ENCODE measurements around the gene DNASE1L3. TPM values are rescaled to one million over a fixed set of nuclear protein-coding genes. Genes with fewer than 3 reads are reported as not detected.

Gene DNASE1L3
- total and polyA plus RNA-seq, 2 of the 4 experiments (the other 2 are of a cell fraction): not detected

DNA sequence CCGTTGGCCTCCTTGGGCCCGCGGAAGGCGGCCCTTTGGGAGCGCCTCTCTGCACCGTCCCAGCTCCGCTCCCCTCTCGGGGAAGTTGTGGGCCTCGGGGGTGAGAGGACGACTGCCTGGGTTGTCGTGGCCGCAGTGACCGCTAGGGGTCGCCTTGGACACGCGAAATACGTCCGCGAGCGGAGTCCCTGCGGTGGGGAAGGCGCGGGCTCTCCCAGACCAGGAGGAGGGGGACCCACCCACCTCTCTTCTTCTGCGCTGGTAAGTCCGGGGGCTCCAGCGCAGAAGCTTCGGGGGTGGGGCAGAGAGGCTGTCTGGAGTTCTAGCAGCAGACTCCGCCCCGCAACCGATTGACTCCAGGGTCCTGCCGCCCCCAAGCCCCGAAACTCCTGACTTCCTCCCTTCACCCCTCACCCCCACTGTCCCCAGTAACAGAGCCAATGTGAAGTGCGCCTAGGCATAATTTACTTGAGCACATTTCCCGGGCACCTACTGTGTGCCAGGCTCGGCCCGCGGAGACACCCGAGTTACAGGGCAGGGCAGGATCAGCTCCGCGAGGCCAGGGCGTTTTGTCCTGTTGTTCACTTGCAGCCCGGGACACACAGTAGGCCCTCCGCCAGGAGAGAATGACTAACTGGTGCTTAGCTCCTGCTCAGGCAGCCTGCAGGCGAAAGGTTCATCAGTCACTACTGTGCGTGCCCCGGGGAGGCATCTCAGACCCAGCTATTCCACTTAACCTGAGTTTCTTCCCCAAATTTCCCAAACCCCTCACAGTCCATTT is 32.8 kb downstream of the DNASE1L3 start:
- DNase-seq (peak; percentile 69), ATAC-seq (ENCODE audit: low read depth) (peak; percentile 92)
- H4K20me1 ChIP-seq (ENCODE audit: insufficient read depth, low read length): peaks cover 4% of the 10 kb centered on the region
- POLR2A ChIA-PET (ENCODE audit: unreplicated experiment): no interaction called here
- peak overlapping the region; percentile 88 for H2AK9ac ChIP-seq (replicated peaks; ENCODE audit: low read depth, low read length, poor library complexity)
- H3K14ac ChIP-seq (replicated peaks; ENCODE audit: low read depth, low read length): no peak overlapping the region
- H3K23ac ChIP-seq (ENCODE audit: low read depth, low read length): no peak overlapping the region
- no TSS peak for BruUV-seq (replicated peaks)
- peak overlapping the region; percentile 63 for H3K4me2 ChIP-seq (ENCODE audit: low read depth, low read length)
- peak overlapping the region in 1 of 2 experiments; percentile 46; a peak in 1 of 4 replicates for H4K8ac ChIP-seq (ENCODE audit: low read depth in 2 of 2, low read length in 2 of 2)
- no peak overlapping the region for H2BK5ac ChIP-seq (ENCODE audit: low read depth, low read length, poor library complexity, severe bottlenecking)
- CTCF ChIA-PET: interaction anchor here (0.6 to 2.3 kb wide), 19 partner anchors 8 to 1472 kb away, joined by 3 to 19 read pairs (median 4); partner anchors contain the start of genes DNASE1L3, HTD2 and RPP14
- TF ChIP-seq, protein P1, sequence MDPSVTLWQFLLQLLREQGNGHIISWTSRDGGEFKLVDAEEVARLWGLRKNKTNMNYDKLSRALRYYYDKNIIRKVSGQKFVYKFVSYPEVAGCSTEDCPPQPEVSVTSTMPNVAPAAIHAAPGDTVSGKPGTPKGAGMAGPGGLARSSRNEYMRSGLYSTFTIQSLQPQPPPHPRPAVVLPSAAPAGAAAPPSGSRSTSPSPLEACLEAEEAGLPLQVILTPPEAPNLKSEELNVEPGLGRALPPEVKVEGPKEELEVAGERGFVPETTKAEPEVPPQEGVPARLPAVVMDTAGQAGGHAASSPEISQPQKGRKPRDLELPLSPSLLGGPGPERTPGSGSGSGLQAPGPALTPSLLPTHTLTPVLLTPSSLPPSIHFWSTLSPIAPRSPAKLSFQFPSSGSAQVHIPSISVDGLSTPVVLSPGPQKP (IDR thresholded peaks at IDR 0.05; ENCODE audit: borderline replicate concordance, low read depth, low read length): no peak
- TF ChIP-seq POLR2A (IDR thresholded peaks at IDR 0.05; ENCODE audit: low read depth, low read length) (no peak), MXI1 (IDR thresholded peaks at IDR 0.05; ENCODE audit: borderline replicate concordance, low read depth, low read length) (no peak), BHLHE40 (IDR thresholded peaks at IDR 0.05; ENCODE audit: low read depth, low read length) (no peak), RCOR1 (IDR thresholded peaks at IDR 0.05; ENCODE audit: insufficient replicate concordance, low read length) (no peak), RAD21 (IDR thresholded peaks at IDR 0.05; ENCODE audit: low read length) (peak; percentile 71), MAFK (IDR thresholded peaks at IDR 0.05; ENCODE audit: low read depth, low read length) (no peak), CHD1 (IDR thresholded peaks at IDR 0.05; ENCODE audit: low read depth, low read length) (no peak), MAZ (IDR thresholded peaks at IDR 0.05; ENCODE audit: borderline replicate concordance, low read depth, low read length) (peak; percentile 57; the same call in 1 of the 2 replicates), SMC3 (IDR thresholded peaks at IDR 0.05; ENCODE audit: low read depth, low read length) (peak; percentile 41; the same call in 1 of the 2 replicates)
- TF ChIP-seq, protein P2, sequence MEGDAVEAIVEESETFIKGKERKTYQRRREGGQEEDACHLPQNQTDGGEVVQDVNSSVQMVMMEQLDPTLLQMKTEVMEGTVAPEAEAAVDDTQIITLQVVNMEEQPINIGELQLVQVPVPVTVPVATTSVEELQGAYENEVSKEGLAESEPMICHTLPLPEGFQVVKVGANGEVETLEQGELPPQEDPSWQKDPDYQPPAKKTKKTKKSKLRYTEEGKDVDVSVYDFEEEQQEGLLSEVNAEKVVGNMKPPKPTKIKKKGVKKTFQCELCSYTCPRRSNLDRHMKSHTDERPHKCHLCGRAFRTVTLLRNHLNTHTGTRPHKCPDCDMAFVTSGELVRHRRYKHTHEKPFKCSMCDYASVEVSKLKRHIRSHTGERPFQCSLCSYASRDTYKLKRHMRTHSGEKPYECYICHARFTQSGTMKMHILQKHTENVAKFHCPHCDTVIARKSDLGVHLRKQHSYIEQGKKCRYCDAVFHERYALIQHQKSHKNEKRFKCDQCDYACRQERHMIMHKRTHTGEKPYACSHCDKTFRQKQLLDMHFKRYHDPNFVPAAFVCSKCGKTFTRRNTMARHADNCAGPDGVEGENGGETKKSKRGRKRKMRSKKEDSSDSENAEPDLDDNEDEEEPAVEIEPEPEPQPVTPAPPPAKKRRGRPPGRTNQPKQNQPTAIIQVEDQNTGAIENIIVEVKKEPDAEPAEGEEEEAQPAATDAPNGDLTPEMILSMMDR (conservative IDR thresholded peaks at IDR 0.05; ENCODE audit: low read depth, low read length): peak; percentile 87
- intact Hi-C loops (cut with micrococcal nuclease): loop anchor here (5.0 kb wide), 1 partner anchor 39 kb away; no protein-coding TSS in a partner anchor
- 36% methylated on average over 15 of the region's 46 CpGs; no CpG with 5 or more reads in 1 of the 2 experiments for WGBS, 2 experiments (ENCODE audit: extremely low coverage in 2 of 2, insufficient read length in 1 of 2)
- H3K9ac ChIP-seq (ENCODE audit: low read depth, low read length): no peak overlapping the region
- dilution Hi-C loops (cut with HindIII; ENCODE audit: low sequenced_read_pairs, unreplicated experiment): no loop called here
- H3K27me3 ChIP-seq (ENCODE audit: control insufficient read depth, insufficient read depth, low read length): peaks cover 8% of the 10 kb centered on the region; the same call in 1 of the 2 replicates
- peaks cover 7% of the 10 kb centered on the region for H3K4me1 ChIP-seq (ENCODE audit: control insufficient read depth, insufficient read depth, low read length)
- H2AFZ ChIP-seq (replicated peaks; ENCODE audit: low read length, poor library complexity): peak overlapping the region; percentile 88
- H2AK5ac ChIP-seq (ENCODE audit: low read depth, low read length): no peak overlapping the region
- H3K9me1 ChIP-seq (ENCODE audit: insufficient read depth, low read length): no peaks in the 10 kb centered on the region
- no peak overlapping the region for H3K27ac ChIP-seq (ENCODE audit: insufficient read depth, low read length)
- no peaks in the 10 kb centered on the region for H3K9me3 ChIP-seq (ENCODE audit: control insufficient read depth, insufficient read depth, low read length)
- H4K91ac ChIP-seq (ENCODE audit: insufficient read depth, low read depth, low read length): peak overlapping the region; percentile 25; the same call in 1 of the 2 replicates
- peak overlapping the region; percentile 56; the same call in 1 of the 2 replicates for H3K4ac ChIP-seq (ENCODE audit: low read depth, low read length)
- no peak overlapping the region for H3K56ac ChIP-seq (ENCODE audit: extremely low read depth, insufficient read depth, low read length)
- H3K36me3 ChIP-seq (ENCODE audit: control insufficient read depth, insufficient read depth, low read length): peaks cover 1% of the 10 kb centered on the region; the same call in 1 of the 2 replicates
- no peak overlapping the region for H3K18ac ChIP-seq (ENCODE audit: low read depth, low read length)
- H2BK120ac ChIP-seq (ENCODE audit: low read depth, low read length): no peak overlapping the region
- H2BK20ac ChIP-seq (ENCODE audit: low read depth, low read length): no peak overlapping the region
- H2BK15ac ChIP-seq (ENCODE audit: low read depth, low read length): no peak overlapping the region
- peak overlapping the region; percentile 24 for H3K4me3 ChIP-seq (ENCODE audit: insufficient read depth, low read depth, low read length)
- H3K79me1 ChIP-seq (ENCODE audit: low read depth in 1 of 2, low read length in 2 of 2): no peaks in the 10 kb centered on the region
- in situ Hi-C loops (cut with MboI; ENCODE audit: low sequenced_read_pairs): loop anchor here (25.0 kb wide), 1 partner anchor 234 kb away; no protein-coding TSS in a partner anchor
- H4K5ac ChIP-seq (ENCODE audit: low read depth, low read length): no peak overlapping the region

All from IMR-90 (cell line).